ENCODE measurements around the gene WWOX. TPM values are rescaled to one million over a fixed set of nuclear protein-coding genes. Genes with fewer than 3 reads are reported as not detected.

Gene WWOX
- total RNA-seq, 2 experiments from 2014 or later, result 16.6 to 19.0 TPM

DNA sequence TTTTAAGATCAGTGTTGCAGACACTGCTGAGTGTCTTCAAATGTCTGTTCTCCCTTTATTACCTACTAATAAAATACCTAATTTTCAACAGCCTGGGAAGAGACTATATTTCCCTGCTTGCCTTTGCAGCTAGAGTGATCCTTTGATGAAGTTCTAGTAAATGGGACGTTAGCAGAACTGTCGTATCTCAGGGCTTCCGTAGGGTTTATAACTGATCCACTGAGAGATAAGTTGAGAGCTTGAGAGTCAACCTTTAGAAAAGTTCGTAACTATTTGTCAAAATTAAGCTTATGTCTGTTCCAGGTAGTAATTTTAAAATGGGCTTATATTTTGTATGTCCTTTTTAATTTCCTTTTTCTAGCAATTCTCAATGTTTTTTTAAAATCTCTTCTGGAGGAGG lies 974.1 kb downstream of the WWOX start:
- ChIA-PET POLR2A (interaction anchor here (0.9 to 1.6 kb wide), 4 partner anchors 29 to 526 kb away, joined by 3 read pairs; no protein-coding TSS in a partner anchor), CTCF (interaction anchor here (1.4 kb wide), 1 partner anchor 42 kb away, joined by 3 read pairs; no protein-coding TSS in a partner anchor)
- H3K4me3 Mint-ChIP-seq, result peak overlapping the region; percentile 18
- H3K4me1 Mint-ChIP-seq, result peaks cover 70% of the 10 kb centered on the region
- no peaks in the 10 kb centered on the region for H3K9me3 Mint-ChIP-seq
- DNase-seq, result no peak
- H3K27ac Mint-ChIP-seq, result peak overlapping the region; percentile 58
- no peaks in the 10 kb centered on the region for H3K36me3 Mint-ChIP-seq (ENCODE audit: low read depth)
- H3K27me3 Mint-ChIP-seq, result no peaks in the 10 kb centered on the region

- ChIA-PET POLR2A (interaction anchor here (1.4 to 1.6 kb wide), 2 partner anchors 178 to 525 kb away, joined by 3 read pairs; no protein-coding TSS in a partner anchor), CTCF (interaction anchor here (0.8 kb wide), 1 partner anchor 17 kb away, joined by 10 read pairs; no protein-coding TSS in a partner anchor)
- Mint-ChIP-seq H3K4me3 (no peak overlapping the region), H3K36me3 (ENCODE audit: low read depth) (peaks cover 4% of the 10 kb centered on the region), H3K4me1 (peaks cover 74% of the 10 kb centered on the region), H3K27me3 (no peaks in the 10 kb centered on the region), H3K9me3 (peaks cover 3% of the 10 kb centered on the region), H3K27ac (no peak overlapping the region)
- no peak for DNase-seq
Observed at GRCh38 chr16:79074541-79074940, 975.1 kb downstream of the WWOX start.

- peaks cover 5% of the 10 kb centered on the region for H3K36me3 Mint-ChIP-seq (ENCODE audit: low read depth)
- DNase-seq, result no peak
- ChIA-PET POLR2A (no interaction called here), CTCF (interaction anchor here (0.8 kb wide), 1 partner anchor 17 kb away, joined by 10 read pairs; no protein-coding TSS in a partner anchor)
- no peaks in the 10 kb centered on the region for H3K27me3 Mint-ChIP-seq
- H3K27ac Mint-ChIP-seq, result no peak overlapping the region
- H3K9me3 Mint-ChIP-seq, result peaks cover 3% of the 10 kb centered on the region
- H3K4me3 Mint-ChIP-seq, result no peak overlapping the region
- peaks cover 71% of the 10 kb centered on the region for H3K4me1 Mint-ChIP-seq
Observed at GRCh38 chr16:79074951-79075350, 975.5 kb downstream of the WWOX start.

GRCh38 chr16:79076047-79076767 lies 976.8 kb downstream of the WWOX start:
- Mint-ChIP-seq H3K4me1 (peaks cover 65% of the 10 kb centered on the region), H3K4me3 (peak overlapping the region; percentile 27), H3K27ac (peak overlapping the region; percentile 84), H3K36me3 (ENCODE audit: low read depth) (peaks cover 5% of the 10 kb centered on the region), H3K27me3 (no peaks in the 10 kb centered on the region), H3K9me3 (peaks cover 3% of the 10 kb centered on the region)
- ChIA-PET CTCF (interaction anchor here (1.0 kb wide), 1 partner anchor 33 kb away, joined by 5 read pairs; no protein-coding TSS in a partner anchor), POLR2A (interaction anchor here (0.9 to 1.6 kb wide), 6 partner anchors 12 to 524 kb away, joined by 3 to 5 read pairs (median 3); partner anchors contain the start of gene MAF)
- DNase-seq, result peak; percentile 28

DNA sequence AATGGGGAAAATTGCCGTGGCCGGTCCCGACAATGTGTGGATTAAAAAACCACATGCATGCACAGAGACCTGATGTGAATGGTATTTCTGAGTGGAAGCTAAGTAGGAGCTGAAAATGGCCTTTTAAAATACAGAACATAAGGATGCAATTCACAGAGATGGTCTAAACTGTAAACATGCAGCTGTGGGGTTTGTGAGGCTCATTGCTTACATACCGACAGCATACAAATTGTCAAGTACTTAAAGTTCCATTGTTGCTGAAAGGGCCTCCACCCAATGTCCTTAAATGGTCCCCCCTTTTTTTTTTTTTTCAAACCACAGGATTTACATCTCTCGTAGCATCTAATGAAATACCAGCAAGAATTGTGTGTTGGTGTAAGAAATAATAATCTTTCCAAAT lies 977.9 kb downstream of the WWOX start:
- DNase-seq, result no peak
- Mint-ChIP-seq H3K9me3 (peaks cover 3% of the 10 kb centered on the region), H3K4me3 (no peak overlapping the region), H3K27ac (no peak overlapping the region), H3K27me3 (no peaks in the 10 kb centered on the region), H3K36me3 (ENCODE audit: low read depth) (peaks cover 5% of the 10 kb centered on the region), H3K4me1 (peaks cover 72% of the 10 kb centered on the region)
- ChIA-PET POLR2A (interaction anchor here (0.9 to 1.6 kb wide), 3 partner anchors 9 to 12 kb away, joined by 3 to 5 read pairs (median 3); no protein-coding TSS in a partner anchor), CTCF (no interaction called here)

DNA sequence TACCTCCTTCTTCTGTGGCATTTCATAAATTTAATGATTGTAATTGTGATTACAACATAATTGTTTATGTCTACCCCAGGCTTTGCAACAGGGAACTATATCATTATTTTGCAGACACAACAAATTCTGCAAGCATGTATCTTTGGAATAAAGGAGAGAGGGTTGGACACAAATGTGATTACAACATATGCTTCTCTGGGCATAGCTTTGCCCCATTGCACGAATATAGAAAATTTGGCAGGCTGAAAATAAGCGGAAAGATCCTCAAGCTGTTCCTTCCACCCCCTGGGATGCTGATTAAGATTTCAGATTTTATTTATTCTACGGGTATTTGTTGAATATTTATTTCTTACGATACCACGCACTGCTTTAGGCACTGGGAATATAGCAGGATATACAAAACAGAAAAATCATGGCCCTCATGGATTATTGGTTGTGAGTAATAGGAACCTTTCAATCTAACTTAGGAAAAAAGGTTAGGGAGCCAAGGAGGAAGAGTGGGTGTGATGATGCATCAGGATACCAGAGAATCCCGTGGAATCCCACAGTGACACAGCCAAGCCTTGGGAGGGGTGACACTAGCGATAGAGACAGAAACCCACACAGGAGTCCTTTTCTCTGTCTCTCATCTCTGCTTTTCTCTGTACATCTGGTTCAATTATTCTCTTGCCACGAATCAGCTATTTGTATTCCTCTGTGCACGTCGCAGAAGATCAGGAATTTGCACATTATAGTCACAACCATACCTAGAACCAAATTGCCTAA lies 980.4 kb downstream of the WWOX start:
- no peak for DNase-seq
- CTCF ChIA-PET, result interaction anchor here (1.0 kb wide), 1 partner anchor 12 kb away, joined by 4 read pairs; no protein-coding TSS in a partner anchor
- no peaks in the 10 kb centered on the region for H3K27me3 Mint-ChIP-seq
- peaks cover 3% of the 10 kb centered on the region for H3K9me3 Mint-ChIP-seq
- POLR2A ChIA-PET, result no interaction called here
- H3K36me3 Mint-ChIP-seq (ENCODE audit: low read depth), result peaks cover 5% of the 10 kb centered on the region
- H3K4me1 Mint-ChIP-seq, result peaks cover 75% of the 10 kb centered on the region
- H3K4me3 Mint-ChIP-seq, result no peak overlapping the region
- no peak overlapping the region for H3K27ac Mint-ChIP-seq

DNA sequence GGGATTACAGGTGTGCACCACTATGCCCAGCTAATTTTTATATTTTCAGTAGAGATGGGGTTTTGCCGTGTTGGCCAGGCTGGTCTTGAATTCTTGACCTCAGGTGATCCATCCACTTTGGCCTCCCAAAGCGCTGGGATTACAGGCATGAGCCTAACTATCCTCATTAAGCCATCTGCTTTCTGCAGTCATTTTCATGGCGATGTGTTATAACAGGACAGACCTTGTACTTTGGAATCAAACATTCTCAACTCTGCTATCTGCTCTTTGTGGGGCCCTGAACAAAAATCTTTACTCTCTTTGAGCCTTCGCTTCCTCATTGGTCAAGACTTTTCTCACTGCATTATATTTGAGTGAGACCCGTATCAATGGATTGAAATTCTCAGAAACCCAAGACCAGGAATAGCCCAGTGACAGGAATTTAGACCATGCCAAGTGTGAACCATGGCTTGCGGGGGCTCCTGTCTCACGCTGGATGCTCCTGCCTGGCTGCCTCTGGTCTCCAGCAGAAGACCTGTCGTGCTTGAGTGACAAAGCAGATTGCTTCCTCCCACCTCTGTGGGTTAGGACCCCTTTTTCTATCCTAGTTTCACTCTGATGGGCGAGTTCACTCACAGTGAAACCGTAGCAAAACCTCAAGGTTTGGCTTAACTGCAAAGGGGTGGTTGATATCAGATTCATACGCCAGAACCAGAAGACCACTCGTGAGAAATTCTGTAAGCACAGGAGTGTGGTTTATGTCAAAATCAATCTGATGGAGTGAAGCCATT lies 982.0 kb downstream of the WWOX start:
- Mint-ChIP-seq H3K27me3 (peaks cover 2% of the 10 kb centered on the region), H3K9me3 (peaks cover 3% of the 10 kb centered on the region), H3K27ac (no peak overlapping the region), H3K4me3 (no peak overlapping the region), H3K36me3 (ENCODE audit: low read depth) (peaks cover 5% of the 10 kb centered on the region), H3K4me1 (peaks cover 61% of the 10 kb centered on the region)
- ChIA-PET POLR2A (no interaction called here), CTCF (interaction anchor here (1.0 kb wide), 1 partner anchor 10 kb away, joined by 4 read pairs; no protein-coding TSS in a partner anchor)
- no peak for DNase-seq

- H3K27me3 Mint-ChIP-seq, result peaks cover 8% of the 10 kb centered on the region
- ChIA-PET CTCF (no interaction called here), POLR2A (no interaction called here)
- no peak for DNase-seq
- no peak overlapping the region for H3K4me3 Mint-ChIP-seq
- H3K4me1 Mint-ChIP-seq, result peaks cover 46% of the 10 kb centered on the region
- H3K9me3 Mint-ChIP-seq, result peaks cover 3% of the 10 kb centered on the region
- peaks cover 5% of the 10 kb centered on the region for H3K36me3 Mint-ChIP-seq (ENCODE audit: low read depth)
- no peak overlapping the region for H3K27ac Mint-ChIP-seq
Observed at GRCh38 chr16:79082970-79083369, 983.5 kb downstream of the WWOX start.

- Mint-ChIP-seq H3K9me3 (peaks cover 2% of the 10 kb centered on the region), H3K27ac (no peak overlapping the region), H3K27me3 (peaks cover 8% of the 10 kb centered on the region), H3K4me3 (no peak overlapping the region), H3K4me1 (peaks cover 42% of the 10 kb centered on the region), H3K36me3 (ENCODE audit: low read depth) (peaks cover 5% of the 10 kb centered on the region)
- DNase-seq, result no peak
- POLR2A ChIA-PET, result no interaction called here
- CTCF ChIA-PET, result no interaction called here
Observed at GRCh38 chr16:79083508-79084299, 984.2 kb downstream of the WWOX start.

DNA sequence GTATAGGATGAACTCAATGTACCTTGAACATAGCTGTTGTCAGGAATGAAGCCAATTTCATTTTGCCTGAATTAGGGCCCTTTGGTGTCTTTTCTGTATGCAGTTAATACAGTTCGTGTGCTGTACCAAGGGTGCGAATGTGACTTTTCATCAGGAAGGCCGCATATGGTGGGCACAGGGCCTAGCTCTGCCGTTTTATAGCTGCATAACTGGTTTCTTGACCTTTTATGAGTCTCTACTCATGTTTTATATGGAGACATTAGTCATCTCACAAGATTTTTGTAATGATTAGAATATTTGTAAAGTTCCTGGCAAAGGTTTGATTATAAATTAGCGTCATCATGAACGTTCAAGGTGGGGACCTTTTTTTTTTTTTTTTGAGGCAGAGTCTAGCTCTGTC lies 989.5 kb downstream of the WWOX start:
- H3K36me3 Mint-ChIP-seq (ENCODE audit: low read depth), result no peaks in the 10 kb centered on the region
- no peak overlapping the region for H3K27ac Mint-ChIP-seq
- H3K4me3 Mint-ChIP-seq, result no peak overlapping the region
- peaks cover 50% of the 10 kb centered on the region for H3K4me1 Mint-ChIP-seq
- ChIA-PET POLR2A (interaction anchor here (1.3 to 3.0 kb wide), 4 partner anchors 12 to 511 kb away, joined by 4 to 16 read pairs (median 6); partner anchors contain the start of gene MAF), CTCF (interaction anchor here (0.7 kb wide), 1 partner anchor 1916 kb away, joined by 3 read pairs; no protein-coding TSS in a partner anchor)
- no peak for DNase-seq
- peaks cover 8% of the 10 kb centered on the region for H3K27me3 Mint-ChIP-seq
- peaks cover 2% of the 10 kb centered on the region for H3K9me3 Mint-ChIP-seq

DNA sequence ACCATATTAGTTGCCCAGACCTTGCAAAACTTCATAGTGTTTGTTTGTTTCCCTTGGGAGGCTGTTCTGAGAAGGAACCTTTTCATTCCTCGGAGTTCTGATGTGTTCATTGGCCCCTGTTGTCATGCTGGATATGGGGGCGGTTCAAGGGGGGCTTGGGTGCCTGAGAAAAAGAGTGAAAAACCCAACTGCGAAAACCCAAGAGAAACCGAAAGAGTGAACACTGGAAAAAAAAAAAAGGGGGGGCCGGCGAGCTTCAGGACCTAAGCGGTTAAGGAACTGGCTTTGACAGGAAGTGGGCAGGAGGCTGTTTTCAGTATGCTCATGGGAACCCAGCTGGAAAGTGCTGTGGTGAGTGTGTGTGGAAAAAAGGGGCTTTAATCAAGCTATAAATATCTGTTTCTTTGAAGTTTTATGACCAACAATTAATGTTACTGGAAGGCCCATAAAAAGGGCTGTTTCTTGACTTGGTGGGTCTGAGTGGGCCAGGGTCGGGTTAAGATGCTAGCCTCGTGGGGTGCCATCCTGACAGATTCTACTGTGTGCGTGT lies 990.4 kb downstream of the WWOX start:
- H3K27ac Mint-ChIP-seq, result peak overlapping the region; percentile 58
- CTCF ChIA-PET, result interaction anchor here (0.5 to 1.4 kb wide), 4 partner anchors 18 to 1915 kb away, joined by 3 to 4 read pairs (median 4); no protein-coding TSS in a partner anchor
- H3K4me3 Mint-ChIP-seq, result peak overlapping the region; percentile 60
- peaks cover 2% of the 10 kb centered on the region for H3K9me3 Mint-ChIP-seq
- DNase-seq, result peak; percentile 74
- H3K36me3 Mint-ChIP-seq (ENCODE audit: low read depth), result no peaks in the 10 kb centered on the region
- POLR2A ChIA-PET, result interaction anchor here (0.7 to 3.0 kb wide), 9 partner anchors 13 to 552 kb away, joined by 3 to 16 read pairs (median 4); partner anchors contain the start of gene MAF
- peaks cover 11% of the 10 kb centered on the region for H3K27me3 Mint-ChIP-seq
- peaks cover 49% of the 10 kb centered on the region for H3K4me1 Mint-ChIP-seq

Measured in activated CD4-positive, alpha-beta memory T cell treated with anti-CD3 and anti-CD28 coated beads, Interleukin-2, amount 10 ng/mL, durations not matched to agents 7 days and 5 days (primary cell).